ENCODE measurements around the gene APOBEC3H.

Gene APOBEC3H

GRCh38 chr22:39114112-39114511 is 17.1 kb downstream of the APOBEC3H start:
- FAIRE-seq = no peak

- FAIRE-seq = no peak
These were observed 18.5 kb downstream of the APOBEC3H start for GRCh38 chr22:39115570-39115969.

GRCh38 chr22:39115977-39116621 is 19.1 kb downstream of the APOBEC3H start:
- no peak for FAIRE-seq

GRCh38 chr22:39117585-39118191 is 20.6 kb downstream of the APOBEC3H start:
- peak; percentile 60 for FAIRE-seq

GRCh38 chr22:39120983-39121382 is 23.9 kb downstream of the APOBEC3H start:
- FAIRE-seq = no peak

GRCh38 chr22:39122772-39123470 is 25.9 kb downstream of the APOBEC3H start:
- no peak for FAIRE-seq

- FAIRE-seq = no peak
These were observed 26.9 kb downstream of the APOBEC3H start for GRCh38 chr22:39123751-39124581.

- FAIRE-seq = no peak
These were observed 28.6 kb downstream of the APOBEC3H start for GRCh38 chr22:39125622-39126021.

- FAIRE-seq = no peak
These were observed 31.5 kb downstream of the APOBEC3H start for GRCh38 chr22:39128508-39128907.

- no peak for FAIRE-seq
These were observed 32.0 kb downstream of the APOBEC3H start for GRCh38 chr22:39129081-39129480.

GRCh38 chr22:39129746-39130145 is 32.7 kb downstream of the APOBEC3H start:
- FAIRE-seq = no peak

- FAIRE-seq = no peak
These were observed 33.2 kb downstream of the APOBEC3H start for GRCh38 chr22:39130152-39130704.

- FAIRE-seq = no peak
These were observed 34.1 kb downstream of the APOBEC3H start for GRCh38 chr22:39130892-39131855.

- no peak for FAIRE-seq
These were observed 35.2 kb downstream of the APOBEC3H start for GRCh38 chr22:39132281-39132680.

GRCh38 chr22:39132871-39133524 is 36.0 kb downstream of the APOBEC3H start:
- FAIRE-seq = no peak

- no peak for FAIRE-seq
These were observed 36.8 kb downstream of the APOBEC3H start for GRCh38 chr22:39133871-39134270.

- no peak for FAIRE-seq
These were observed 37.5 kb downstream of the APOBEC3H start for GRCh38 chr22:39134366-39135091.

- FAIRE-seq = no peak
These were observed 38.2 kb downstream of the APOBEC3H start for GRCh38 chr22:39135092-39135896.

GRCh38 chr22:39136317-39136716 is 39.3 kb downstream of the APOBEC3H start:
- no peak for FAIRE-seq
